ENCODE data around the gene EFCC1. TPM values are rescaled to one million over a fixed set of nuclear protein-coding genes. Genes with fewer than 3 reads are reported as not detected.
A peak's percentile ranks its signal among the peaks of the same experiment; 100 is the strongest.
"Not testable (repeated sequence)": the region's sequence is repeated elsewhere in the genome, so short reads cannot be mapped to it uniquely, and the experiment has no call there.

EFCC1 gene
- total RNA-seq, 4 donors from 2014 or later, result 0.75 to 2.2 (median 1.7) TPM

DNA sequence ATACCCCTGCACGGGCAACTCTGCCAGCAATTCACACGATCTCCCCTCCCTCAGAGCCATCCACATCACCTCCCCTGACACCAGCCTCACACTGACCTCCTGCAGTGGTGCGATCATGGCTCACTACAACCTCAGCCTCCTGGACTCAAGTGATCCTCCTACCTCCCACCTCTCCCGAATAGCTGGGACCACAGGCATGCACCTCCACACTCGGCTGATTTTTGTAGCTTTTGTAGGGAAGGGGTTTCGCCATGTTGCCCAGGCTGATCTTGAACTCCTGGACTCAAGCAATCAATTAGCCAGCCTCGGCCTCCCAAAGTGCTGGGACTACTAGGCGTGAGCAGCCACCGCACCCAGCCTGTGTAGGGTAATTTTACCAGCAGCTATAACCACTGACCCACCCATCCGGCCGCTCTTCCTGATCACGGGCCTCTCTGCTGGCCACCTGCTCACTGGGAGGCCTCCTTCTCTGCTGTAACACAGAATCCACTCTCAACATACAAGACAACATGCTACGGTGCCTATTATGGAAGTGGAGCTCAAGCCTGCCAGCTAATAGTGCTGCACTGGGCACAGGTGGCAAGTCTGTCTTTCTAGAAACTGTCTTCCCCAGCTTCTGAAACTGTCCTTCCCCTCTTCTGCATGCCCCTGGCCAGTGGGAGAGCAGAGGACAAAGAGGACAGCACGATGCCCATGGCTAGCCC lies 64.1 kb downstream of the EFCC1 start:
- in situ Hi-C loops (cut with MboI; ENCODE audit: low pct_ligation_motif_present in 1 of 4, low pct_unique_long_range_greater_than_20kb in 1 of 4, low sequenced_read_pairs in 3 of 4) (no loop called here), intact Hi-C loops (cut with DNase I; ENCODE audit: low total_unique reads) (no loop called here)
- 43 to 70% methylated on average over 2 to 14 of the region's 14 CpGs for WGBS, 2 donors (ENCODE audit: low coverage in 1 of 2)
- H3K27me3 ChIP-seq, result no peaks in the 10 kb centered on the region
- H3K27ac ChIP-seq, result peak overlapping the region; percentile 83 to 94 (median 88)
- TF ChIP-seq POLR2A (IDR thresholded peaks at IDR 0.05) (peak; percentile 57), EP300 (IDR thresholded peaks at IDR 0.05; ENCODE audit: low read depth) (no peak), POLR2AphosphoS5 (IDR thresholded peaks at IDR 0.05) (no peak)
- H3K36me3 ChIP-seq, result no peaks in the 10 kb centered on the region
- peak; percentile 83 for DNase-seq
- peak overlapping the region in 1 of 4 donors; percentile 18 for H3K4me3 ChIP-seq
- peaks cover 4 to 54% (median 38%) of the 10 kb centered on the region in 4 donors for H3K4me1 ChIP-seq
- H3K9me3 ChIP-seq, result no peaks in the 10 kb centered on the region

DNA sequence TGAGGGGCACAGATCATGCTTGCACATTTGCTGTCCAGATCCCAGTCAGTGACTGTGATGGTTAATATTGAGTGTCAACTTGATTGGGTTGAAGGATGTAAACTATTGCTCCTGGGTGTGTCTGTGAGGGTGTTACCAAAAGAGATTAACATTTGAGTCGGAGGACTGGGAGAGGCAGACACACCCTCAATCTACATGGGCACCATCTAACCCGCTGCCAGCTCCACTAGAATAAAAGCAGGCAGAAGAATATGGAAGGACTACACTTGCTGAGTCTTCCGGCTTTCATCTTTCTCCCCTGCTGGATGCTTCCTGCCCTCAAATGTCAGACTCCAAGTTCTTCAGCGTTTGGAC lies 64.6 kb downstream of the EFCC1 start:
- H3K27ac ChIP-seq, result peak overlapping the region; percentile 83 to 94 (median 88)
- TF ChIP-seq POLR2AphosphoS5 (IDR thresholded peaks at IDR 0.05), result peak in 2 of 3 donors; percentile 23 to 43
- TF ChIP-seq EP300 (IDR thresholded peaks at IDR 0.05; ENCODE audit: low read depth), result no peak
- TF ChIP-seq POLR2A (IDR thresholded peaks at IDR 0.05), result peak; percentile 39
- no peaks in the 10 kb centered on the region for H3K36me3 ChIP-seq
- H3K27me3 ChIP-seq, result no peaks in the 10 kb centered on the region
- no peaks in the 10 kb centered on the region for H3K9me3 ChIP-seq
- 48% methylated on average over 4 of the region's 4 CpGs; no CpG with 5 or more reads in 1 of the 2 donors for WGBS, 2 donors (ENCODE audit: low coverage in 1 of 2)
- peak overlapping the region in 2 of 4 donors; percentile 6 to 8 for H3K4me3 ChIP-seq
- in situ Hi-C loops (cut with MboI; ENCODE audit: low pct_ligation_motif_present in 1 of 4, low pct_unique_long_range_greater_than_20kb in 1 of 4, low sequenced_read_pairs in 3 of 4), result no loop called here
- intact Hi-C loops (cut with DNase I; ENCODE audit: low total_unique reads), result no loop called here
- peaks cover 4 to 52% (median 38%) of the 10 kb centered on the region in 4 donors for H3K4me1 ChIP-seq
- peak; percentile 54 for DNase-seq

DNA sequence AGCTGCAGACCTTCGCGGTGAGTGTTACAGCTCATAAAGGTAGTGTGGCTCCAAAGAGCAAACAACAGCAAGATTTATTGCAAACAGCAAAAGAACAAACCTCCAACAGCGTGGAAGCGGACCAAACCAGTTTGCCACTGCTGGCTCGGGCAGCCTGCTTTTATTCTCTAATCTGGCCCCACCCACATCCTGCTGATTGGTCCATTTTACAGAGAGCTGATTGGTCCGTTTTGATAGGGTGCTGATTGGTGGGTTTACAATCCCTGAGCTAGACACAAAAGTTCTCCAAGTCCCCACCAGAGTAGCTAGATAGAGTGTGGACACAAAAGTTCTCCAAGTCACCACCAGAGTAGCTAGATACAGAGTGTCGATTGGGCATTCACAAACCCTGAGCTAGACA lies 66.6 kb downstream of the EFCC1 start:
- Histone ChIP-seq H3K4me1 (peaks cover 4 to 48% (median 33%) of the 10 kb centered on the region in 4 donors), H3K4me3 (peak overlapping the region in 1 of 4 donors; percentile 9), H3K27ac (peak overlapping the region; percentile 83 to 94 (median 88))
- TF ChIP-seq, protein P1, sequence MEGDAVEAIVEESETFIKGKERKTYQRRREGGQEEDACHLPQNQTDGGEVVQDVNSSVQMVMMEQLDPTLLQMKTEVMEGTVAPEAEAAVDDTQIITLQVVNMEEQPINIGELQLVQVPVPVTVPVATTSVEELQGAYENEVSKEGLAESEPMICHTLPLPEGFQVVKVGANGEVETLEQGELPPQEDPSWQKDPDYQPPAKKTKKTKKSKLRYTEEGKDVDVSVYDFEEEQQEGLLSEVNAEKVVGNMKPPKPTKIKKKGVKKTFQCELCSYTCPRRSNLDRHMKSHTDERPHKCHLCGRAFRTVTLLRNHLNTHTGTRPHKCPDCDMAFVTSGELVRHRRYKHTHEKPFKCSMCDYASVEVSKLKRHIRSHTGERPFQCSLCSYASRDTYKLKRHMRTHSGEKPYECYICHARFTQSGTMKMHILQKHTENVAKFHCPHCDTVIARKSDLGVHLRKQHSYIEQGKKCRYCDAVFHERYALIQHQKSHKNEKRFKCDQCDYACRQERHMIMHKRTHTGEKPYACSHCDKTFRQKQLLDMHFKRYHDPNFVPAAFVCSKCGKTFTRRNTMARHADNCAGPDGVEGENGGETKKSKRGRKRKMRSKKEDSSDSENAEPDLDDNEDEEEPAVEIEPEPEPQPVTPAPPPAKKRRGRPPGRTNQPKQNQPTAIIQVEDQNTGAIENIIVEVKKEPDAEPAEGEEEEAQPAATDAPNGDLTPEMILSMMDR (IDR thresholded peaks at IDR 0.05), result peak in 2 of 5 experiments; percentile 44 to 53
- peak; percentile 85 to 97 (median 96) for TF ChIP-seq POLR2AphosphoS5 (IDR thresholded peaks at IDR 0.05)
- peak; percentile 92 for TF ChIP-seq POLR2A (IDR thresholded peaks at IDR 0.05)
- DNase-seq, result peak; percentile 82
- H3K27me3 ChIP-seq; H3K36me3 ChIP-seq; H3K9me3 ChIP-seq; in situ Hi-C loops (cut with MboI; ENCODE audit: low pct_ligation_motif_present in 1 of 4, low pct_unique_long_range_greater_than_20kb in 1 of 4, low sequenced_read_pairs in 3 of 4); intact Hi-C loops (cut with DNase I; ENCODE audit: low total_unique reads): not testable (repeated sequence)
- 55 to 76% methylated on average over 3 to 7 of the region's 7 CpGs for WGBS, 2 donors (ENCODE audit: low coverage in 1 of 2)

DNA sequence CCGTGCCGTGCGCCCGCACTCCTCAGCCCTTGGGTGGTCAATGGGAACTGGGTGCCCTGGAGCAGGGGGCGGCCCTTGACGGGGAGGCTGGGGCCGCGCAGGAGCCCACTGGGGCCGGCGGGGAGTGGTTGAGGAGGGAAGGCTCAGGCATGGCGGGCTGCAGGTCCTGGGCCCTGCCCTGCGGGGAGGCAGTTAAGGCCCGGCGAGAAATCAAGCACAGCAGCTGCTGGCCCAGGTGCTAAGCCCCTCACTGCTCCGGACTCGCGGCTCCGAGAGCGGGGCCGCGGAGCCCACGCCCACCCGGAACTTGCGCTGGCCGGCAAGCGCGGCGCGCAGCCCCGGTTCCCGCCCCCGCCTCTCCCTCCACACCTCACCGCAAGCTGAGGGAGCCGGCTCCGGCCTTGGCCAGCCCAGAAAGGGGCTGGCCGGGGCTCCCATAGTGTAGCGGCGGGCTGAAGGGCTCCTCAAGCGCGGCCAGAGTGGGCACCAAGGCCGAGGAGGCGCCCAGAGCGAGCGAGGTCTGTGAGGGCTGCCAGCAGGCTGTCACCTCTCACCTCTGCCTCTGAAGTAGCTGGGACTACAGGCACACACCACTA lies 67.3 kb downstream of the EFCC1 start:
- H3K4me3 ChIP-seq, result peak overlapping the region in 3 of 4 donors; percentile 9 to 39 (median 30)
- no peaks in the 10 kb centered on the region for H3K9me3 ChIP-seq
- peaks cover under 1 to 42% (median 26%) of the 10 kb centered on the region in 4 donors for H3K4me1 ChIP-seq
- H3K27ac ChIP-seq, result peak overlapping the region; percentile 83 to 94 (median 88)
- TF ChIP-seq EP300 (IDR thresholded peaks at IDR 0.05; ENCODE audit: low read depth) (no peak), POLR2AphosphoS5 (IDR thresholded peaks at IDR 0.05) (no peak), POLR2A (IDR thresholded peaks at IDR 0.05) (no peak)
- TF ChIP-seq, protein P1 (IDR thresholded peaks at IDR 0.05), result no peak
- WGBS, 2 donors (ENCODE audit: low coverage in 1 of 2), result 45% methylated on average over 23 of the region's 44 CpGs; no CpG with 5 or more reads in 1 of the 2 donors
- no peak for DNase-seq
- intact Hi-C loops (cut with DNase I; ENCODE audit: low total_unique reads), result no loop called here
- in situ Hi-C loops (cut with MboI; ENCODE audit: low pct_ligation_motif_present in 1 of 4, low pct_unique_long_range_greater_than_20kb in 1 of 4, low sequenced_read_pairs in 3 of 4), result no loop called here
- H3K27me3 ChIP-seq, result no peaks in the 10 kb centered on the region
- no peaks in the 10 kb centered on the region for H3K36me3 ChIP-seq

DNA sequence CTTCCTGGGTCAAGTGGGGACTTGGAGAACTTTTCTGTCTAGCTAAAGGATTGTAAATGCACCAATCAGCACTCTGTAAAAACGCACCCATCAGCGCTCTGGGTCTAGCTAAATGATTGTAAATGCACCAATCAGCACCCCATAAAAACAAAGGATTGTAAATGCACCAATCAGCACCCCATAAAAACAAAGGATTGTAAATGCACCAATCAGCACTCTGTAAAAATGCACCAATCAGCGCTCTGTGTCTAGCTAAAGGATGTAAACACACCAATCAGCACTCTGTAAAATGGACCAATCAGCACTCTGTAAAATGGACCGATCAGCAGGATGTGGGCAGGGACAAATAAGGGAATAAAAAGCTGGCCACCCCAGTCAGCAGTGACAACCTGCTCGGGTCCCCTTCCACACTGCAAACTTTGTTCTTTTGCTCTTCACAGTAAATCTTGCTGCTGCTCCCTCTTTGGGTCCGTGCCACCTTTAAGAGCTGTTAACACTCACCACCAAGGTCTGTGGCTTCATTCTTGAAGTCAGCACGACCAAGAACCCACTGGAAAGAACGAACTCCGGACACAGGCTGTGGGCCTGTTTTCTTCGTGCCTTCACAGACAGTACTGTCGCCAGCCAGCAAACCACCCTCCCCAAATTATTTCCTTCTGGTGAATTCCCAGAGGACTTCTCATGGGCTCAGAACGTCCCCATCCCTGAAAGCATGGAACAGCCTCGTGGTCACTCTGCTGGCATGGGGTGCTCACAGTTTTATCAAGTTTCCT lies 68.4 kb downstream of the EFCC1 start:
- H3K36me3 ChIP-seq; H3K4me3 ChIP-seq; in situ Hi-C loops (cut with MboI; ENCODE audit: low pct_ligation_motif_present in 1 of 4, low pct_unique_long_range_greater_than_20kb in 1 of 4, low sequenced_read_pairs in 3 of 4); H3K27me3 ChIP-seq; H3K9me3 ChIP-seq; DNase-seq; intact Hi-C loops (cut with DNase I; ENCODE audit: low total_unique reads); H3K27ac ChIP-seq: not testable (repeated sequence)
- H3K4me1 ChIP-seq, result peaks cover 0 to 31% (median 22%) of the 10 kb centered on the region in 4 donors
- 88 to 94% methylated on average over 7 to 13 of the region's 13 CpGs for WGBS, 2 donors (ENCODE audit: low coverage in 1 of 2)

All from transverse colon (tissue), 4 donors.